IPS DF 4.7 (cell line): ENCODE measurements around the gene HEPACAM2.

Source experiments
- DNase-seq: peaks from one replicate; pipeline ENCODE4 v3.0.0-alpha.2; 2013; ENCODE audit warnings: low spot score; ENCODE audit errors: extremely low read depth

HEPACAM2 gene

DNA sequence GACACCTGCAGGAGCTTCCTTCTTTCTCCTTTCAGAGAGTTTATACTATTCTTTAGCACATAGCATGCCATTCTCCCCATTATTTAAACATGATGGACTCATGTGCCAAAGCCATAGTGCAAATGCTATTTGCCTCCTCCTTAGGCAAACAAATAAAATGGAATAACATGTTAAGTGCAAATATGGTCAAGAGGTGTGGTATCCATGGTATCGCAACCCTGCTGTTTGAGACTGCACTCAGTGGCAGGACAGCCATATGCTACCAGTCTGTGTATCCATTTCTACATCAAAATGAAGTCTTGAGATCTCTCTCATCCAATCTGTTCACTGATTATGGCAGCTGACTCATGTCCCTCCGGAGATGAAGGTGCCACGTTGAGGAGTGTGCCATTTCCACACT lies 22.8 kb downstream of the HEPACAM2 start:
- DNase-seq: no peak

DNA sequence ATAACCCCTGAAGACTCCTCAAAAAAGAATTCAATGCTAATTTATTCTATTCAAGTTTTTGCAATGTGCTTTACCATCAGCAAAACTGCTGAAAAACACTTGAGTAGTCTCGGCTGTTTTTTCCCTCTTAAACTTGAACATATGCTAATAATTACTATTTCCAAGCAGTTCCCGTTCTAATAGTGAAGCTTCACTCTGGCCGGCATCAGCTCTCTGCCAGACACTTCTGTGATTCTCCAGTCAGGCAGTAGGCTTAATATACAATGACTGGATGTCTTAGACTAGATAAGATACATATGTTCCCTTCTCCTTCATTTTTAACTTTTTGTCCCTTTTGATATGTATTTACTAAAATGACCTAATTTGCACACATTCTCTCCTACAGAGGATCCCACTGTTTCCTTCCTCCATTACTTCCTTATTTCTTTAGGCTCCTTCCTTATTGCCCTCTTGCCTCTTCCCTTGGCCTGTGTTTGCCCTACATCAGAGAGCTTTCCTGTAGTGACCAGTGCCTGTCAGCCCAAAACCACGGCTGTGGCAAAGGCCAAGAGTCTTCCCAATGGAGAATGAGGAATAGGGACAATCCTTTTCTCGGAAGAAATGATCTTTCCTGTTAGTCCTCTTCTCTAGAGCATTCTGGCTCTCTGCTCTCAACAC lies 23.5 kb downstream of the HEPACAM2 start:
- no peak for DNase-seq

DNA sequence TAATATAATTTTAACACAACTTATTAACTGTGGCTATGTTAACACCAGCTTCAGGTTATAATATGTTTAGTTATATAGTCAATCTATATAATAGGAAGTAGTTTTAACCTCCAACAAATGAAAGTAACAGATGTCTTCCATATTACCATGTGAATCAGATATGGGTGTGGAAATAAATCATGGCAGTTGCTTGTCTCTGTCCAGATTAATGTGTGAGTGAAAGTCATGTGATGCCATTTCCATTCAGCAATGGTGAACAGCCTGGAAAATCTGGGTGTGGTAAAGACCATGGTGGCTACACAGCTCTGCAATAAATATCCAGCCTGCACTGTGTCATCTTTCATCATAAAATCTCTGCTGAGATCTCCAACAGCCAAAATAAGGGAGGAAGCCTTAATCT lies 27.8 kb downstream of the HEPACAM2 start:
- no peak for DNase-seq

DNA sequence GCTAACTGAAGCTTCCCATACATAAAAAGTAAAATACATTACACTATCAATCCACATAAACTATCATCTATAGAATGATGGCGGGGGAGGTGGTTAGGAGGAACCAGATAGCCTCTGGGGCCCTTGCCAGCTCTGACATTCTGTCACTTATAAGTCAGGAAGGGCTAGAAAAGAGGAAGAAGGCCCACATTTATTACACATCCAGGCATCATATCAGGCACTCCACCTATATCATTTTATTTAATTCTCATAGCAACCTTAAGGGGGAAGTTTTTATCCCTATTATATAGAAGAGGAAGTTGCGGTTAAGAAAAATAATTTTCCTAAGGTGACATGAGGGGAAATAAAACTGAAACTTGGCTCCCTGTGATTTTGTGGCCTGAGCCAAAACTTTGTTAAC lies 29.9 kb downstream of the HEPACAM2 start:
- no peak for DNase-seq

DNA sequence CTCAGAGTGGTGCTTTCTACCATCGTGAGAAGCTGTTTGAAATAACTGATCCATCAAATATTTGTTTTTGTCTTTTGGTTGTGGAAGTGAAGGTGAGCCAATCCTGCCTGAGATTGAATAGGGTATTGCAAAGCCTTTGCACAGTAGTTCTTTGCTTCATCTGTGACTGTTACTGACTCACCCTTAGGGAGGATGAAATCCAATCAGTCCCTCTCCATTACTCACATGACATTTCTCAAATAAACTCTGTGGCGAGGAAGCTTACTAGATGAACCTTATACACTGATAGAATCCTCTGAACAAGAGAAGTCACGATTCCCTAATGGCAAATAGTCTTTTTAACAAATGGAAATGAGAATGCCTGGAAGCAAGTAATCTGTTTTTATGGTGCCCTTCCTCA lies 31.9 kb downstream of the HEPACAM2 start:
- DNase-seq: no peak

DNA sequence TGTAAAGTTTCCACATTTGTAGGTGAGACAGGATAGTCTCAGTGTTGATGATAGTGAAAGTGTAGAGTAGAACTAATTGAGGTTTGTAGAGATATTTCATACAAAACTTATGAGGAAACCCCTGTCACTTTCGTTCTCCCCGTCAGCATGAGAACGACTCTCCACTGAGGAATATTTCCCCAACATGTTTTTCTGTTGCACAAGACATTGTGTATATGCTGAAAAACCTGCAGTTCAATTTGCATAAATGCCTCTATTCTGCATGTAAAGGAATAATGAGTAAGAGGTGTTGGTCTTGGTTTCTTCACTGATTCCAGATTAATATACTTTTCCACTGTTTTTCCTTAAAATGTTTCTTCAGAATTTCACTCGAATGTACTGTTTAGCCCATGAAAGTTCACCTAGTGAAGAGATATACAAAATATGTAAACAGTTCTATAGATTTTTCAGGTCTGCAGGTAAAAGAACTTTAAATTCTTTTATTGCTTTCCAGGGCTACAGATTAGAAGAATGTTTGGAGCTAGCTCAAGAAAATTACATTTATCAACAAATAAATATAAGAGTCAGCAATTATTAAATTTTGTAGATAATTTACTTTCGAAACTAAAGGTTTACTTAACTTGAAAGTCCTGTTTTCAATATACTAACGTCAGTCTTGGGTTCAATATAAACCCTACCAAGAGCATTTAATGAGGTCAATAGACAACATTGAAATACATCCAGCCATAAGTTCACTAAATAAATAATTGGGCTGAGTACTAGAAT lies 37.2 kb downstream of the HEPACAM2 start:
- no peak for DNase-seq

DNA sequence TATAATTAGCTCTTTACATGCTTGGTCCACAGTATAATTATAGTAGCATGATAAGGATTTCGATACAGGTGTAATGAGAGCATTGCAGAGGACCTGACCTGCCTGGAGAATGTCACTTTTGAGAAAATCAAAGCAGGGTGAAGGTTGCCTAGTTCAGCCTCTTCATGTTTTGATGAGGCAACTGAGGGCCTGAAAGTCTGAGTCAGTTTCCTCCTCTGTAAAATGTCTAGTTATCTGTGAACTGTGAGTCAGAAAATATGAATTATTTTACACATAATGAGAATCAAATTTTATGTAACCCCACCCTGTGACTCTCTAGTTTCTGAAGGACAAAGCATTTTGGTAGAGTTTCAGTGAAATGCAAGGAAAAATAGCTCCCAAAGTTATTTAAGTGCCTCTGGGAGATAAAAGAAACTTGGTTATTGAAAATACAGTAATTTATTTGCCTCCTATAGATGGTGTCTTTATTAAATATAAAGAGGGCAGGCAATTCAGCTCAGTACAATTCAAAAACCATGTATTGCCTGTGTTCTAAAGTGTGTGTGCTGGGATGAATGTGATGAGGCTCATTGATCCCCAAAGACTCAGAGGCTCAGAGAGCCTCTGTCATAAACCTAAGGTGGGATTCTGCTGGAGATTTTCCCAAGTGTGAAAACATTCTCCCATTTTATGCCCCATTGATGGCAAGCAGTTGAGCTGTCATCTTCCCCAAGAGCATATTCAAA lies 40.8 kb downstream of the HEPACAM2 start:
- DNase-seq: no peak

DNA sequence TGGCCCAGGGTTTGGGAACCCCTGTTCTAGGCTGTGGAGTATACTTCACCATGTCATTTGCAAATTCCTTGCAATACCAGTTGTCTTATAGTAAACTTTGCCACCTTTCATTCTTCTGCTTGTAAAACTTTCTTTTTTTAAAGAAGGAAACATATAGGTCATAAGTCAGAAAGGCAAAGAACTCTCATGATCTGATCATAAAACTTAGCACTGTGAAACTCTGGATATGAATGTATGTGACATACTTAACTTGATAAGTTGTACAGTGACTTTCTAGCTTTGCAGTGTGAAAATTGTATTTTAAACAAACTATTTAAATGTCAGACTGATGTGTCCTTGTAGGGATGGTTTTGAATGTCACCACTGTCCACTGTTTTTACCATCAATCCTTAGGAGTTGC lies 47.1 kb downstream of the HEPACAM2 start:
- DNase-seq: no peak

DNA sequence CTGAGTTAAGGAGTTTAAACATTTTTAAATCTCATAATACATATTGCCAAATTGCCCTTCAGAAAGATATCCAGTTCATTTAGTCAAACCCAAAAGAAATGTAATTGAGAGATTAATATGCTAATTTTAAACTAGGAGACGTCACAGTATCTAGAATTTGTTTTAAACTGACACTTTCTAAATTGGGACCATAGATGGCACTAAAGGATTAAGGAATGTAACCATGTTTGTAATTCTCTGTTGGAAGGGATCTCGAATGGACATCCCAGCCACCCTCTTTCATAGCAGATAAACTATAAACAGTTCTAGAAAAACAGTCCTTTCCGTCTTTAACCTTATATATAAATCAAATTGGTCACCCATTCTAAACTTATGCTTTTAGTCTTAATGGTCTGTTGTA lies 48.1 kb downstream of the HEPACAM2 start:
- DNase-seq: no peak

DNA sequence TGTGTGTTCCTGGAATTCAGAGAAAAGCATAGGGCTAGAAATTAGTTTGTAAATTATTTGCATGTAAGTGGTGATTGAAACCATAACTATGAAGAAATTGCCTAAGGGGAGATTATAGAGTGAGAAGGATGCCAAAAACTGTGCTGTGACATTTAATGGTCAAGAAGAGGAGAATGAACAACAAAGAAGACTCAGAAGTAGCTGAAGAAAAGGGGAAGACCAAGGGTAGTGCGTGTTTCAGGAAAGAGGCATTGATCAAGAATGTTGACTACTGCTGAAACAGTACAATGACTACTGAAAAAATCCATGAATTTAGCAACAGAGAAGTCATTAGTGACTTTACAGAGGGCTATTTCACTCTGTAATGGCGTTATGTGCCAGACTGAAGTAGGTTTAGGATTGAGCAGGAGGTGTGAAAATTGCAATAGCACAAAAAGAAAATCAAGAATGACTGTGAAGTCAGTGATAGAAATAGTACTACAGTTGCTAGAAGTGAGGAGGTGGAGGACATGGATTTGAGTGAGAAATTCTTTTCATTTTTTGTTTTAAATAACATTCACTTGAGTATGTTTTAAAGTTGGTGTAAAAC lies 49.2 kb downstream of the HEPACAM2 start:
- no peak for DNase-seq

DNA sequence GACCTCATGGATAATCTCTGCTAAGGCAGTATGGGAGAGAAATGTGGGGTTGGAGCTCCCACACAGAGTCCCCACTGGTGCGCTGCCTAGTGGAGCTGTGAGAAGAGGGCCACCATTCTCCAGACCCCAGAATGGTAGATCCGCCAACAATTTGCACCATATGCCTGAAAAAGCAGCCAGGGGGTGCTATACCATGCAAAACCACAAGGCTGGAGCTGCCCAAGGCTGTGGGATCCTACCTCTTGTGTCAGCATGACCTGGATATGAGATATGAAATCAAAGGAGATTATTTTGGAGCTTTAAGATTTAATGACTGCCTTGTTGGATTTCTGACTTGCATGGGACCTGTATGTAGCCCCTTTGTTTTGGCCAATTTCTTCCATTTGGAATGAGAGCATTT lies 51.0 kb downstream of the HEPACAM2 start:
- no peak for DNase-seq

DNA sequence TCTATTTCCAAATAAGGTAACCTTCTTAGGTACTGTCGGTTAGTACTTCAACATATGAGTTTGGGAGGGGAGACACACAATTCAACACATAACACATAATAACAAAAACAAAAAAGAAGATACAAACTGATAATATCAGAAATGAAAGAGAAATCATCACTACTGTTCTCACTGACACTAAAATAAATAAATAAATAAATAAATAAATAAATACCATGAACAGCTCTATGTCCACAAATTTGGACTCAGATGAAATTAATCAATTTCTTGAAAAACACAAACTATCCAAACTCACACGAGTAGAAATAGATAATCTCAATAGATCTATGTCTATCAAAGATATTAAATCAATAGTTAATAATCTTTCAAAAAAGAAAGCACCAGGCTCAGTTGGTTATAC lies 53.6 kb downstream of the HEPACAM2 start:
- no peak for DNase-seq

DNA sequence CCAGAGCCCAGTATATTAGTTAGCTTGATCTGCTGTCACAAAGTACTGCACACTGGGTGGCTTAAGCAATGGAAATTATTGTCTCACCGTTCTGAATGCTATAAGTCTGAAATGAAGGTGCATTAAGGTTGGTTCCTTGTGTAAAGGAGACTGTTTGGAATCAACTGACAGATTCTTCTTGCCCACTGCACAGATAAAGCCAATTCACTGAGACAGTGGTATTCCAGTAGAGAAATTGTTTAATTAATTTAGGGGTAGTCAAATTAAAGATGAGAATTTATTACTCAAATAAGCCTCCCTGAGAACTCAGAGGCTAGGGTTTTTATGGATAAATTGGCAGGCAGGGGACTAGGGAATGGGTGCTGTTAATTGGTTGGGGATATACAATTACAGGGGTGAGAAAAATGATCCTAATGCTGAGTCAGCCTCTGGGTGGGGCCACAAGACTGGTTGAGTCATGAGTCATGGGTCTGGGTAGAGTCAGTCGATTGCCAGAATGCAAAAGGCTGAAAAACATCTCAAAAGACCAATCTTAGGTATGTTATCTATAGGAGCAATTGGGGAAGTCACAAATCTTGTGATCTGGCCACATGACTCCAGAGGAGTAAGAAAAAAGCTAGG lies 54.6 kb downstream of the HEPACAM2 start:
- DNase-seq: no peak

DNA sequence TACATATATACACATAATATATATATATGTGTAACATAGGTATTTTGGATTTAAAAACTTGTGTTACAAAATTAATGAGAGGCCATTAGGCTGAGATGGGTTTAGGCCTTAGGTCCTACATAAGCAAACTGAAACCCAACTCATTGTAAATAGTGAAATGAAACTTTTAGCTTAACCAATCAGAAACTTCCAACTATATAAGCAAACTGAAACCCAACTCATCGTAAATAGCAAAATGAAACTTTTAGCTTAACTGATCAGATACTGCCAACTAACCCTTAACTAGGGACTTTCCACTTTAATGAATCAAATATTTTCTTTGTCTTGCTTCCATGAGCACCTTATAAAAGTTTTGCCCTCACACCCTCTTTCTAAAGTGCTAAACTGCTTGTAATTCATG lies 60.8 kb downstream of the HEPACAM2 start:
- DNase-seq: no peak

DNA sequence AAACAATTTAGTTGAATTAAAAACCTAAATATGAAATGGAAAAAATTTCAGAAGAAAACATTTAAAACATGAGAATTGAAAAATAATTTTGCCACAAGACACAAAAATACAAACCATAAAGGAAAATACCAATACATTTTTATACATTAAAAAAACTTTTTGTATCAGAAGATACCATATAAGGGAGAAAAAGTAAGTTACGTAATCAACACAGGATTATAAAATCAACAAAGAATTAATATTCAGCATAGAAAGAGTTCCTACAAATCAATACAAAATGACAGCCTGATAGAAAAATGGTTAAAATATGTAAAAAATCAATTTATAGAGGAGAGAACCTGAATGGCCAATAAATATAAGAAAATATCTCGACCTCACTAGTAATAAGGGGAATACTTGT lies 61.5 kb downstream of the HEPACAM2 start:
- no peak for DNase-seq

DNA sequence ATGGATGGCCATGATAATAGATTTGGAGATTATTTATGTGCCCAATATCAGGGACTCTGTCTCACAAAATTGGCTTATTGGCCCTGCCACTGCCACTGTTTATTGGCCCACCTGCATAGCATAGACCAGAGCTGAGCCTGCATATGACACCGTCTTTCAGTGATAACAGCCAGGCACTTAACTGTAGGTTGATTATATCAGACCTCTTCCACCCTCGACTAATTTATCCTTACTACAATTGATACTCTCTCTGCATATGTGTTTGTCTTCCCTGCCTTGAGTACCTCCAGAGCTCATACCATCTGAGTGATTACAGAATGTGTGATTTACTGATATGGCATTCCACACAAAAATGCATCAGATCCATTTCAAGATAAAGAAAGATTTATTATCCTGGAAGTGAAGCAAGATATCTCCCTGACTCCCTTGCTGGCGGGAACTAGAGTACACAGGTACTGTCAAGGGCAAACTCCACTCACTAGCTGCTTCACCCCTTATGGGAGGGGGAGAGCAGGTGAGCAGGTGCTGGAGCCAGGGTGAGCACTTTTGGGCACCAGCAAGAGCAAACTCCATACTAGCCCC lies 65.0 kb downstream of the HEPACAM2 start:
- DNase-seq: no peak

DNA sequence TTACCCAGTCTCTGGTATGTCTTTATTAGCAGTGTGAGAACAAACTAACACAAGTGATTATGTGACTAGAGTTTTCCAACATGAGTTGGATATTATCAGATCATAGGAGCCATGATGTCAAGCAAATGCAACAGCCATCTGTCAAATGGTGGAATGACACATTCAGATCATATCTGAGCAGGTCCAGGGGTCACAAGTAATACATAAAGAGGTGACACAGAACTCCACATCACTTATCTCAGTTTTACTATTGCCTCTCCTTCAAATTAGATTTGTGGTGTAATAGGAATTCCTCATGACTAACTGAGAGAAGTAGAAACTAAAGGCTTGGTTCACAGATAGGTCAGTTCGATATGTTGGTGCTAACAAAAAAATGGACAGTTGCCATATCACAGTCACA lies 65.9 kb downstream of the HEPACAM2 start:
- DNase-seq: no peak

DNA sequence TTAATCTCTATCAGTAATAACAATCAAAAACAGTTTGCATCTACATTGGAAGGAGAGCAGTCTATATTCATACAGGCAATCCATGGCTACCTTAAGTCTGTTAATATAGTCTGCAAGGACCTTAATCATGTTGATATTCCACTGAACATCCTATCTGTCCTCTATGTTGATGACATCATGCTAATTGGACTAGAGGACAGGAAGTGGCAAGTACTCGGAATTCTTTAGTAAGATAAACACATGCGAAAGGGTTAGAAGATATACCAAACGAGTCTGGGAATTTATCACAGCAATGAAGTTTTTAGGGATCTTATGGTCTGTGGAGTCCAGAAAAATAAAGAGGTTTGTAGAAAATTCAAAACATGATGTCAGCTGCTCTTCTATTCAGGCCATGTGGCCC lies 66.8 kb downstream of the HEPACAM2 start:
- DNase-seq: no peak

DNA sequence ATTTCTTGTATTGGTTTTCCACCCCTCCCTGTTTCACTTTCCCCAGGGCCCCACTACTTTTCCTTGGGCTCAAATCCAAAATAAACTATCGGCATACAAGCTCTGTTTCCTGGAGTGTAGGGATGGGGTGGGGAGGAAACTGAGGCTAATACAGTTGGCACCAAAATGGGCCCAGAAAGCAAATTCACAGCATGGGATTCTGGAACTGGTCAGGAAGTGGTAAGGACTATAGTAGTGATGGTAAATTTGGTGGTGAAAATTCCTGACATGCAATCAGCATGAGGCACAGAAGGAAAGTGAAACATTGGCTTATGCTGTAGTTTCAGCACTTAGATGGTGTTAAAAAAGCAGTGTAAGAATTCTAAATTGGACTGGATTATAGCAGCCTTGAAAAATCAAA lies 69.4 kb downstream of the HEPACAM2 start:
- DNase-seq: no peak

DNA sequence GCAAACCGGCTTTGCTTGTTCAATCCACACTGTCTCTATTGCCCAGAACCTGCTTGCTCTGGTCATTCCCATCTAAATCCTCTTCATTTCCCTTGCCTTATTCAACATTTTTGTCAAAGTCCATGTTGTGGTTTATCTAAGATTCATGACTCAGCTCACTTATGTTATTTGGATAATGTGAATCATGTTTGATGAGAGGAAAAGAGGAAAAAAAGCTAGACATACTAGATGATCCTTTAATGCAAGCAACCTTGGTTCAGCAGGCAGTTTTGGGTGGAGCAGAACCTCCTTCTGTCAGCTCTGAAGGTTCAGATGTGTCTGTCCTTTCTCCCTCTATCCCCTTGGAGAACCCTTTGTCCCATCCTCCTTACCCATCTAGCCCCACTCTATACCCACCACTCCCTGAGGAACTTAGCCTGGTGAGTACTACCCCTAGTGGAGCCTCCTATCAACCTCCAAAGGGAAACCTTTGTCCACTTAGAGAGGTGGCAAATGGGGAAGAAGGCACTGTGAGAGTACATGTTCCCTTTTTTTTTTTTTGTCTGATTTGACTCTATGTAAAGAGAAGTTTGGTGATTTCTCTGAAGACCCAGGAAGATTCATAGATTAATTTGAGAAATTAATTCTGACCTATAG lies 76.0 kb downstream of the HEPACAM2 start:
- DNase-seq: no peak

DNA sequence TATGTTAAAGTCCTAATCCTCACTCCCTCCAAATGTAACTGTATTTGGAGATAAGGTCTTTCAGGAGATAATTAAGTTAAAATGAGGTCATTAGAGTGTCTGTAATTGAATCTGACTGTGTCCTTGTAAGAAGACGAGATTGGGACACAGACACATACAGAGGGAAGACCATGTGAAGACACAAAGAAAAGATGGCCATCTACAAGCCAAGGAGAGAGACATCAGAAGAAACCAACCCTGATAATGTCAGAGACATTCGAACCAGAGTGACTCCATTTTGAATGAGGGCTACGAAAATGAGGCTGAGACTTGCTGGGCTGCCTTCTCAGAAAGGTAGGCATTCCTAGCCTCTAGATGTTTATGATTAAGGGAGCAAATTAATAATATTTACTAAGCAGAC lies 77.5 kb downstream of the HEPACAM2 start:
- DNase-seq: no peak
